WTC11 (cell line): ENCODE measurements around the gene RNF212.
"Not testable (repeated sequence)": the region's sequence is repeated elsewhere in the genome, so short reads cannot be mapped to it uniquely, and the experiment has no call there.

Experiments used
- CTCF ChIP-seq: fragments of 200-600 bp; IDR thresholded peaks from 2 replicates; pipeline ENCODE4 v1.8.0; 2022; ENCODE audit warnings: antibody characterized with exemption
- FOXK1 ChIP-seq: sonication (generic); formaldehyde crosslinking; IDR thresholded peaks from 2 replicates; pipeline ENCODE4 v1.8.0; 2022; ENCODE audit warnings: mild to moderate bottlenecking, moderate library complexity, missing genetic modification reagents
- FOXP1 ChIP-seq: sonication (generic); formaldehyde crosslinking; IDR thresholded peaks from 2 replicates; pipeline ENCODE4 v1.8.0; 2022; ENCODE audit warnings: missing genetic modification reagents, mild to moderate bottlenecking, moderate library complexity, borderline replicate concordance
- HMGXB4 ChIP-seq: sonication (generic); formaldehyde crosslinking; IDR thresholded peaks from 2 replicates; pipeline ENCODE4 v1.8.1; 2023; ENCODE audit warnings: mild to moderate bottlenecking, moderate library complexity, missing genetic modification reagents
- IRF1 ChIP-seq: sonication (generic); formaldehyde crosslinking; IDR thresholded peaks from 2 replicates; pipeline ENCODE4 v1.8.0; 2023; ENCODE audit warnings: missing genetic modification reagents
- NFE2L1 ChIP-seq: sonication (generic); formaldehyde crosslinking; IDR thresholded peaks from 2 replicates; pipeline ENCODE4 v1.8.1; 2023; ENCODE audit warnings: missing genetic modification reagents
- NR2C2 ChIP-seq: sonication (generic); formaldehyde crosslinking; IDR thresholded peaks from 2 replicates; pipeline ENCODE4 v1.8.0; 2022; ENCODE audit warnings: mild to moderate bottlenecking, missing genetic modification reagents
- TEAD4 ChIP-seq: sonication (generic); formaldehyde crosslinking; IDR thresholded peaks from 2 replicates; pipeline ENCODE4 v1.8.0; 2022; ENCODE audit warnings: mild to moderate bottlenecking, missing genetic modification reagents
- USF2 ChIP-seq: sonication (generic); formaldehyde crosslinking; IDR thresholded peaks from 2 replicates; pipeline ENCODE4 v1.8.1; 2023; ENCODE audit warnings: mild to moderate bottlenecking, missing genetic modification reagents, moderate library complexity
- ZNF416 ChIP-seq: fragments of 250-450 bp; sonication (Bioruptor Pico); IDR thresholded peaks from 2 replicates; pipeline ENCODE4 v1.9.0; 2021; ENCODE audit warnings: mild to moderate bottlenecking, inconsistent platforms
- TF ChIP-seq, protein P1 (sequence below): sonication (generic); formaldehyde crosslinking; IDR thresholded peaks from 2 replicates; pipeline ENCODE4 v1.8.1; 2022; ENCODE audit warnings: missing genetic modification reagents, borderline replicate concordance
- TF ChIP-seq, protein P2 (sequence below): sonication (generic); formaldehyde crosslinking; IDR thresholded peaks from 2 replicates; pipeline ENCODE4 v1.8.0; 2022; ENCODE audit warnings: mild to moderate bottlenecking, missing genetic modification reagents
- TF ChIP-seq, protein P3 (sequence below): sonication (generic); formaldehyde crosslinking; IDR thresholded peaks from 2 replicates; pipeline ENCODE4 v1.8.0; 2022; ENCODE audit warnings: mild to moderate bottlenecking, missing genetic modification reagents

- TF ChIP-seq CTCF; ZNF416 (CRISPR knock-in tag); USF2 (CRISPR knock-in tag); FOXK1; HMGXB4 (CRISPR knock-in tag); FOXP1 (CRISPR knock-in tag); NR2C2 (CRISPR knock-in tag); NFE2L1 (CRISPR knock-in tag); IRF1 (CRISPR knock-in tag); TEAD4 (CRISPR knock-in tag): not testable (repeated sequence)
- TF ChIP-seq, protein P1, sequence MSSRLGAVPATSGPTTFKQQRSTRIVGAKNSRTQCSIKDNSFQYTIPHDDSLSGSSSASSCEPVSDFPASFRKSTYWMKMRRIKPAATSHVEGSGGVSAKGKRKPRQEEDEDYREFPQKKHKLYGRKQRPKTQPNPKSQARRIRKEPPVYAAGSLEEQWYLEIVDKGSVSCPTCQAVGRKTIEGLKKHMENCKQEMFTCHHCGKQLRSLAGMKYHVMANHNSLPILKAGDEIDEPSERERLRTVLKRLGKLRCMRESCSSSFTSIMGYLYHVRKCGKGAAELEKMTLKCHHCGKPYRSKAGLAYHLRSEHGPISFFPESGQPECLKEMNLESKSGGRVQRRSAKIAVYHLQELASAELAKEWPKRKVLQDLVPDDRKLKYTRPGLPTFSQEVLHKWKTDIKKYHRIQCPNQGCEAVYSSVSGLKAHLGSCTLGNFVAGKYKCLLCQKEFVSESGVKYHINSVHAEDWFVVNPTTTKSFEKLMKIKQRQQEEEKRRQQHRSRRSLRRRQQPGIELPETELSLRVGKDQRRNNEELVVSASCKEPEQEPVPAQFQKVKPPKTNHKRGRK (CRISPR knock-in tag): not testable (repeated sequence)
- TF ChIP-seq, protein P2, sequence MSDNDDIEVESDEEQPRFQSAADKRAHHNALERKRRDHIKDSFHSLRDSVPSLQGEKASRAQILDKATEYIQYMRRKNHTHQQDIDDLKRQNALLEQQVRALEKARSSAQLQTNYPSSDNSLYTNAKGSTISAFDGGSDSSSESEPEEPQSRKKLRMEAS: not testable (repeated sequence)
- TF ChIP-seq, protein P3, sequence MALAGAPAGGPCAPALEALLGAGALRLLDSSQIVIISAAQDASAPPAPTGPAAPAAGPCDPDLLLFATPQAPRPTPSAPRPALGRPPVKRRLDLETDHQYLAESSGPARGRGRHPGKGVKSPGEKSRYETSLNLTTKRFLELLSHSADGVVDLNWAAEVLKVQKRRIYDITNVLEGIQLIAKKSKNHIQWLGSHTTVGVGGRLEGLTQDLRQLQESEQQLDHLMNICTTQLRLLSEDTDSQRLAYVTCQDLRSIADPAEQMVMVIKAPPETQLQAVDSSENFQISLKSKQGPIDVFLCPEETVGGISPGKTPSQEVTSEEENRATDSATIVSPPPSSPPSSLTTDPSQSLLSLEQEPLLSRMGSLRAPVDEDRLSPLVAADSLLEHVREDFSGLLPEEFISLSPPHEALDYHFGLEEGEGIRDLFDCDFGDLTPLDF (CRISPR knock-in tag): not testable (repeated sequence)
Measured at GRCh38 chr4:1053891-1054290, 59.5 kb downstream of the RNF212 start.
